Gastrocnemius medialis (tissue), 4 donors: ENCODE measurements around the gene FNIP2. TPM values are rescaled to one million over a fixed set of nuclear protein-coding genes. Genes with fewer than 3 reads are reported as not detected.
"Not testable (repeated sequence)": the region's sequence is repeated elsewhere in the genome, so short reads cannot be mapped to it uniquely, and the experiment has no call there.

Source experiments
- ATAC-seq, 2 donors: fragments of 150-250 bp; one replicate each; pipeline ENCODE4 v1.9.1; 2016
- DNase-seq, 2 donors: peaks; one replicate each; pipeline ENCODE4 v3.0.0-alpha.2; 2019
- H3K27ac ChIP-seq, 4 donors: fragments of 200-600 bp; sonication (generic); 1 replicate in 1 of 4; 2 replicates in 3 of 4; pipeline ENCODE4 v1.5.1; 2016 to 2018; ENCODE audit warnings: mild to moderate bottlenecking in 2 of 4, moderate library complexity in 1 of 4
- H3K27me3 ChIP-seq, 3 donors: fragments of 200-600 bp; sonication (generic) in 2 of 3; 1 replicate in 1 of 3; 2 replicates in 2 of 3; pipeline versions ENCODE4 v1.5.1 to v1.6.0; 2016 to 2019; ENCODE audit warnings: mild to moderate bottlenecking in 1 of 3, moderate library complexity in 1 of 3
- H3K36me3 ChIP-seq, 2 donors: fragments of 200-600 bp; sonication (generic) in 1 of 2; one replicate each; pipeline ENCODE4 v1.5.1; 2017 to 2018
- H3K4me1 ChIP-seq, 2 donors: fragments of 200-600 bp; sonication (generic) in 1 of 2; one replicate each; pipeline ENCODE4 v1.5.1; 2016 to 2017; ENCODE audit warnings: mild to moderate bottlenecking in 2 of 2
- H3K4me3 ChIP-seq, 4 donors: fragments of 200-600 bp; sonication (generic) in 3 of 4; 1 replicate in 1 of 4; 2 replicates in 3 of 4; pipeline ENCODE4 v1.5.1; 2016 to 2019; ENCODE audit warnings: mild to moderate bottlenecking in 2 of 4
- H3K9me3 ChIP-seq, 3 donors: fragments of 200-600 bp; sonication (generic) in 2 of 3; 1 replicate in 1 of 3; 2 replicates in 2 of 3; pipeline ENCODE4 v1.5.1; 2016 to 2019
- POLR2A ChIP-seq, 2 donors: fragments of 450-650 bp; IDR thresholded peaks; one replicate each; pipeline ENCODE4 v1.6.1; 2017; ENCODE audit warnings: antibody characterized with exemption in 2 of 2, mild to moderate bottlenecking in 2 of 2, moderate library complexity in 2 of 2
- in situ Hi-C, 4 donors: fragments of 200-750 bp; cut with MboI; loops; one replicate each; pipeline versions ENCODE4 v1.15.0 to v1.8.0; 2017; ENCODE audit warnings: low sequenced_read_pairs in 4 of 4
- intact Hi-C: fragments of 100-400 bp; cut with DNase I; formaldehyde crosslinking; loops from one replicate; pipeline ENCODE4 v1.15.1; 2023; ENCODE audit warnings: low total_unique reads
- total RNA-seq, 4 donors: library from RNA; depleted of rRNA; stranded (reverse); fragments of >200 nt; gene quantifications; one replicate each; pipeline versions ENCODE4 v1.1.0 to v1.2.3, GENCODE V29; 2016
- TF ChIP-seq, protein P1 (sequence below), 5 experiments: fragments of 450-650 bp in 3 of 5; fragments of 200-600 bp in 2 of 5; sonication (generic) in 2 of 5; IDR thresholded peaks in 4 of 5; conservative IDR thresholded peaks in 1 of 5; 1 replicate in 4 of 5; 2 replicates in 1 of 5; pipeline ENCODE4 v1.5.1; 2016 to 2019; ENCODE audit warnings: antibody characterized with exemption in 5 of 5, mild to moderate bottlenecking in 3 of 5, moderate library complexity in 3 of 5

The FNIP2 gene
- total RNA-seq, 4 donors from 2014 or later = 9.9 to 32.8 (median 22.2) TPM

DNA sequence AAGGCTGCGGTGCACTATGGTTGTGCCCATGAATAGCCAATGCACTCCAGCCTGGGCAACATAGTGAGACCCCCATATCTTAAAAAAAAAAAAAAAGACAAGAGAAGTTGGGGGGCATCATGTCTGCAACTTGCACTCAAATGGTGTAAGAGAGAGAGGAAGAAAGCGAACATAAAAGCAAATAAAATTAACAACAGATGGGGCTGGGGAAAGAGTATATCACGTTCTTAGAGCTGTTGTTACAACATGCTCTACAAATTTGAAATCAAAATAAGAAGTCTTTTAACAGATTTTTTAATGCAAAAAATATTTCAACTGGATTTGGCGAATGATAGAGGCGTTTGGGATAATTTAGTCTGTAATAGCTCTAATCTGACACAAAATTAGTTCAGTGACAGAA is 144.9 kb downstream of the FNIP2 start:
- intact Hi-C loops (no loop called here), in situ Hi-C loops (no loop called here)
- Histone ChIP-seq H3K36me3 (no peaks in the 10 kb centered on the region), H3K27me3 (no peaks in the 10 kb centered on the region), H3K27ac (no peak overlapping the region), H3K4me1 (peaks cover 12 to 17% of the 10 kb centered on the region in 2 donors), H3K4me3 (no peak overlapping the region), H3K9me3 (no peaks in the 10 kb centered on the region)
- DNase-seq (no peak), ATAC-seq (no peak)
- TF ChIP-seq, protein P1, sequence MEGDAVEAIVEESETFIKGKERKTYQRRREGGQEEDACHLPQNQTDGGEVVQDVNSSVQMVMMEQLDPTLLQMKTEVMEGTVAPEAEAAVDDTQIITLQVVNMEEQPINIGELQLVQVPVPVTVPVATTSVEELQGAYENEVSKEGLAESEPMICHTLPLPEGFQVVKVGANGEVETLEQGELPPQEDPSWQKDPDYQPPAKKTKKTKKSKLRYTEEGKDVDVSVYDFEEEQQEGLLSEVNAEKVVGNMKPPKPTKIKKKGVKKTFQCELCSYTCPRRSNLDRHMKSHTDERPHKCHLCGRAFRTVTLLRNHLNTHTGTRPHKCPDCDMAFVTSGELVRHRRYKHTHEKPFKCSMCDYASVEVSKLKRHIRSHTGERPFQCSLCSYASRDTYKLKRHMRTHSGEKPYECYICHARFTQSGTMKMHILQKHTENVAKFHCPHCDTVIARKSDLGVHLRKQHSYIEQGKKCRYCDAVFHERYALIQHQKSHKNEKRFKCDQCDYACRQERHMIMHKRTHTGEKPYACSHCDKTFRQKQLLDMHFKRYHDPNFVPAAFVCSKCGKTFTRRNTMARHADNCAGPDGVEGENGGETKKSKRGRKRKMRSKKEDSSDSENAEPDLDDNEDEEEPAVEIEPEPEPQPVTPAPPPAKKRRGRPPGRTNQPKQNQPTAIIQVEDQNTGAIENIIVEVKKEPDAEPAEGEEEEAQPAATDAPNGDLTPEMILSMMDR (IDR thresholded peaks at IDR 0.05 in 4 of 5, conservative IDR thresholded peaks at IDR 0.05 in 1 of 5) = no peak
- TF ChIP-seq POLR2A (IDR thresholded peaks at IDR 0.05) = no peak

DNA sequence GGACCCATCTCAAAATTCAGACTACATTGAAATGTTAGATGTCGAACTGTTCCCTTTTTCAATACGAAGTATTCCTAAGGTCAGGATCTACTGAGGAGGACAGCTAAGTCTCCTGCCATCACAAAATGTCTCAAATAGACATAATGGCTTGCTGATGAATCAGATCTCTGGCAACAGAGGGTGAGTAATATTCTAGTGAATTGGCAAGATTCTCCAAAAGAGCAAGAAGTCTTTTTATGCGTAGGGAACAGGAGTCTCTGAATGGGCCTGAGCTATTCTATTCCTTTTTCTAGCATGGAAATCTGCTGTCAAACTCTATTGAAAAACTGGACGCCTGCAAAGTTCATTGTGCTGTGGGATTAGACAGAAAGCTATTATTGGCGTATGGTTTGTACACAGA is 145.4 kb downstream of the FNIP2 start:
- no peak overlapping the region for H3K4me3 ChIP-seq
- no peaks in the 10 kb centered on the region for H3K36me3 ChIP-seq
- no peaks in the 10 kb centered on the region for H3K9me3 ChIP-seq
- peak; percentile 14 to 58 for ATAC-seq
- TF ChIP-seq, protein P1 (IDR thresholded peaks at IDR 0.05 in 4 of 5, conservative IDR thresholded peaks at IDR 0.05 in 1 of 5) = no peak
- no peak for TF ChIP-seq POLR2A (IDR thresholded peaks at IDR 0.05)
- H3K4me1 ChIP-seq = peaks cover 12 to 17% of the 10 kb centered on the region in 2 donors
- no peaks in the 10 kb centered on the region for H3K27me3 ChIP-seq
- in situ Hi-C loops (no loop called here), intact Hi-C loops (no loop called here)
- H3K27ac ChIP-seq = no peak overlapping the region
- DNase-seq = no peak

- H3K27me3 ChIP-seq = no peaks in the 10 kb centered on the region
- in situ Hi-C loops = no loop called here
- H3K9me3 ChIP-seq = no peaks in the 10 kb centered on the region
- DNase-seq (no peak), ATAC-seq (no peak)
- intact Hi-C loops = no loop called here
- TF ChIP-seq, protein P1 (IDR thresholded peaks at IDR 0.05 in 4 of 5, conservative IDR thresholded peaks at IDR 0.05 in 1 of 5) = no peak
- no peak for TF ChIP-seq POLR2A (IDR thresholded peaks at IDR 0.05)
- no peaks in the 10 kb centered on the region for H3K36me3 ChIP-seq
- H3K4me3 ChIP-seq = no peak overlapping the region
- no peak overlapping the region for H3K27ac ChIP-seq
- H3K4me1 ChIP-seq = peaks cover 12 to 17% of the 10 kb centered on the region in 2 donors
Measured at GRCh38 chr4:158915683-158916241, 146.9 kb downstream of the FNIP2 start.

- H3K4me1 ChIP-seq, H3K36me3 ChIP-seq, in situ Hi-C loops, DNase-seq, intact Hi-C loops, ATAC-seq, H3K27me3 ChIP-seq, H3K27ac ChIP-seq, H3K4me3 ChIP-seq, H3K9me3 ChIP-seq: not testable (repeated sequence)
Measured at GRCh38 chr4:158920452-158920996, 151.7 kb downstream of the FNIP2 start.

GRCh38 chr4:158927774-158928173 is 158.9 kb downstream of the FNIP2 start:
- in situ Hi-C loops, DNase-seq: not testable (repeated sequence)

More at GRCh38 chr4:158927774-158928173, 158.9 kb downstream of the FNIP2 start:
- intact Hi-C loops, H3K4me1 ChIP-seq, ATAC-seq, H3K27ac ChIP-seq, H3K4me3 ChIP-seq, H3K36me3 ChIP-seq, H3K9me3 ChIP-seq, H3K27me3 ChIP-seq: not testable (repeated sequence)
